Activated CD4-positive, alpha-beta memory T cell treated with anti-CD3 and anti-CD28 coated beads for 36 hours (primary cell): ENCODE measurements around the gene GFOD1. TPM values are rescaled to one million over a fixed set of nuclear protein-coding genes. Genes with fewer than 3 reads are reported as not detected.
A peak's percentile ranks its signal among the peaks of the same experiment; 100 is the strongest.

ENCODE experiments used
- CTCF ChIA-PET: fragments of 350-600 bp; sonication (Branson Sonifier 250); formaldehyde crosslinking; loops from one replicate; lab custom pipeline; 2021; ENCODE audit warnings: antibody characterized with exemption, inconsistent platforms; lab: Charles Lee
- POLR2A ChIA-PET: fragments of 350-600 bp; sonication (Branson Sonifier 250); formaldehyde crosslinking; loops from one replicate; lab custom pipeline; 2021; ENCODE audit warnings: antibody characterized with exemption; lab: Charles Lee
- DNase-seq: peaks from one replicate; pipeline ENCODE4 v3.0.0-alpha.2; 2020
- H3K27ac Mint-ChIP-seq: one replicate; pipeline ENCODE4 v1.8.0; 2021; ENCODE audit warnings: mixed read lengths
- H3K27me3 Mint-ChIP-seq: one replicate; pipeline ENCODE4 v1.8.0; 2021; ENCODE audit warnings: mixed read lengths
- H3K36me3 Mint-ChIP-seq: one replicate; pipeline ENCODE4 v1.8.0; 2021; ENCODE audit warnings: mixed read lengths
- H3K4me1 Mint-ChIP-seq: one replicate; pipeline ENCODE4 v1.8.0; 2021; ENCODE audit warnings: low read depth, mixed read lengths
- H3K4me3 Mint-ChIP-seq: one replicate; pipeline ENCODE4 v1.8.0; 2021; ENCODE audit warnings: mild to moderate bottlenecking, mixed read lengths
- H3K9me3 Mint-ChIP-seq: one replicate; pipeline ENCODE4 v1.8.0; 2021; ENCODE audit warnings: mixed read lengths
- intact Hi-C: fragments of 100-400 bp; cut with micrococcal nuclease; formaldehyde crosslinking; loops from one replicate; pipeline ENCODE4 v1.15.1; 2023
- total RNA-seq, 2 experiments: library from RNA; stranded (reverse); gene quantifications; one replicate each; pipeline ENCODE4 v1.2.3, GENCODE V29; 2021

The GFOD1 gene
- total RNA-seq, 2 experiments from 2014 or later, result 2.3 to 2.4 TPM

DNA sequence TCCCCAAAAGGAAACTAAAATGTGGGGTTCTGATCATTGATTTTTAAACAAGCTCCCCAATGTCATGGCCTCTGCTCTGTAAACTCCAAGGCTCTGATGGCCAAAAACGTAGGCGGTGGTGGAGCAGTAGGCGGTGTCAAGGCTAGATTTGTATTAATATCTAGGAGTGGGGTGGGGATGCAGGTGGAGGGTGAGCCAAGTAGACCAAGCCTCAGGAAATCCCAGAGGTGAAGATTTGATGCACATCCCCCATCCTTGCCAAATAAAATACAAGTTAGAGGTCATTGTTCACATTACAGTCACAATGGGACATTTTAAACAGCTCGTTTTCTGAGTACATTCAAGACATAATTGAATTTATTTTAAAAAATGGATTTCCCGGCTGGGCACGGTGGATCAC, 128.1 kb downstream of the GFOD1 start:
- H3K36me3 Mint-ChIP-seq, result no peaks in the 10 kb centered on the region

DNA sequence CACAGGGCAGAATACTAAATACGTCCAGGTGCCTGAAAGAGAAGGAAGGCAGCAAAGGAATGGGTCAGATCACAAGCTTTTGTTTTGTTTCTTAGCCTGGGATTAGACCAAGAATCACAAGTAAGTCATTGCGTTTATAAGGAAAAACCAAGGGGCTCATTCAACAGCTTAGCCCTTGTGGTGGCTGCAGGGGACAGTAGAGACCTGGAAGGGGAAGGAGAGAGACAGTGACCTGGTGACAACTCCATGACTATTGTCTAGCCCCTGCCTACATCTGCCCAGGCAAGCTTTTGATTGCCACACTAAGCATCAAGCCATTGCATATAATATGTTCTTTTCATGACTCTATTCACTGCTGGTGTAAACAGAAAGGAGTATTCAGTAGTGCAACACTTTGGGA, 128.9 kb downstream of the GFOD1 start:
- Mint-ChIP-seq H3K36me3 (no peaks in the 10 kb centered on the region), H3K9me3 (no peaks in the 10 kb centered on the region), H3K27ac (no peak overlapping the region), H3K4me3 (no peak overlapping the region), H3K27me3 (no peaks in the 10 kb centered on the region), H3K4me1 (peaks cover 41% of the 10 kb centered on the region)
- CTCF ChIA-PET, result interaction anchor here (0.7 to 1.6 kb wide), 5 partner anchors 30 to 217 kb away, joined by 3 to 6 read pairs (median 3); partner anchors contain the start of genes SIRT5 and TBC1D7
- DNase-seq, result no peak
- POLR2A ChIA-PET, result no interaction called here
- intact Hi-C loops, result loop anchor here (5.0 to 10.0 kb wide), 2 partner anchors 406 to 1571 kb away; no protein-coding TSS in a partner anchor

More for the DNA sequence above, 128.1 kb downstream of the GFOD1 start:
- H3K27me3 Mint-ChIP-seq, result no peaks in the 10 kb centered on the region
- ChIA-PET POLR2A (no interaction called here), CTCF (no interaction called here)
- peaks cover 35% of the 10 kb centered on the region for H3K4me1 Mint-ChIP-seq
- DNase-seq, result no peak
- no peak overlapping the region for H3K4me3 Mint-ChIP-seq
- intact Hi-C loops, result loop anchor here (5.0 to 10.0 kb wide), 2 partner anchors 406 to 1572 kb away; no protein-coding TSS in a partner anchor
- H3K27ac Mint-ChIP-seq, result no peak overlapping the region
- no peaks in the 10 kb centered on the region for H3K9me3 Mint-ChIP-seq

DNA sequence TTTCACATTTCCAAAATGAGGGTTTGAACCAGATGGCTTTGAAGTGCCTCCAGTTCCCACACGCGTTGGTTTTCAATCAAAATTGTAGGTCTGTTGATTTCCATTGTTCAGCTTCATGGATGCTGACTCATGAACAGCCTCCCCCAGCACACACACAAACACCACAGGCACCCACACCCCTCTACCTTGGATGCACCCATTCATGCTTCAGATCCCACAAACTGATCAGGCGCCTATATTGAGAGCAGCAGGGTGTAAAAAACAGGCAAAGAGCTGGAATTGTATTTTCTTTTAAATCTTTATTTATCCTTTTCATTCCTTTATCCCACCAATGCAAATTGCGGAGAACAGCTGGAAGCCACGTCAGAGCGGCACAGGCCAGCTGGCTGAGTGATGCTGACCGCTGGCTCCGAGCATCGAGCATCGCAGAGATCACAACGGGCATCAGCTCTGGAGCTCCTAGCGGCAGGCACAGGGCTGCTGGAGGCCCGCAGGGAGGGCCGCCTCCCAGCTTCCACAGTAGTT, 129.8 kb downstream of the GFOD1 start:
- Mint-ChIP-seq H3K27me3 (no peaks in the 10 kb centered on the region), H3K4me1 (peaks cover 45% of the 10 kb centered on the region), H3K36me3 (no peaks in the 10 kb centered on the region), H3K9me3 (no peaks in the 10 kb centered on the region), H3K27ac (no peak overlapping the region), H3K4me3 (no peak overlapping the region)
- DNase-seq, result peak; percentile 21
- intact Hi-C loops, result loop anchor here (5.0 to 10.0 kb wide), 2 partner anchors 407 to 1570 kb away; no protein-coding TSS in a partner anchor
- ChIA-PET POLR2A (interaction anchor here (1.1 kb wide), 1 partner anchor 218 kb away, joined by 3 read pairs; no protein-coding TSS in a partner anchor), CTCF (interaction anchor here (0.7 to 1.6 kb wide), 8 partner anchors 17 to 217 kb away, joined by 3 to 6 read pairs (median 4); partner anchors contain the start of genes SIRT5 and TBC1D7)

DNA sequence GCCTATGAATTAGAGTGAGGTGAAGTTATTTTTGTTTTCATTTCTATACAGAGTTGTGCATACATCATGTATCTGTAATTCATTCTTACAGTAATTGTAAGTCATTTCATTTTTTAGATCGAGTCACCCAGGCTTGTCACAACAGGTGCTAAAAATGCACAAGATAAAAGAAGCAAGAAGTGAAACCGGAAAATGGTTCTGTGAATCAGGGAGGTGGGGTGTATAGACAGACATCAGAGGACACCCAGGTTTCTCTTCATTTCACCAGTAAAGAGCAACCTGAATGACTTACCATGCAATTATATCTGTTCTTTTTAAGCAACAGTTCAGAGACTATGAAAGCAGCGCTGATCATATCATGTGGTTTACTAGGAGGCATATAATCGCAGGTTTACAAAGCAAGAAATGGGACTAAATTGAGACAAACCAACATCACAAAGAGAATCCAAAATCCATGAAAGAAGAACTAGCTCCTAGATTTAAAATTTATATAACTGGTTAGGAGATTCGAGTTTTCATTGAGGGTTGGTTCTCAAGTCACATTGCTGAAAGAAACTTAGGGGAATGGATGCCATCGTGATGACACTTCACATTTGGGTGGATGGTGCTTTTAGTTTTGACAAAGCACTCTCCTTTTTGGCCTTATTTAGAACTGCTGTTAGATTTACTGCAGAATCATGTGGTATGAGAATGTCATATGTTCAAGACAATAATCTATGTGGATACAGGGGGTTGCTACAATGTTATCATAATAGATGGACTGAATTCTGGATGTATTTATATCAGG, 131.2 kb downstream of the GFOD1 start:
- CTCF ChIA-PET, result interaction anchor here (0.7 to 2.4 kb wide), 7 partner anchors 24 to 259 kb away, joined by 3 to 16 read pairs (median 3); partner anchors contain the start of genes NOL7 and SIRT5
- intact Hi-C loops, result loop anchor here (1.0 to 10.0 kb wide), 11 partner anchors 15 to 1569 kb away; no protein-coding TSS in a partner anchor
- Mint-ChIP-seq H3K27me3 (no peaks in the 10 kb centered on the region), H3K36me3 (no peaks in the 10 kb centered on the region), H3K9me3 (no peaks in the 10 kb centered on the region), H3K4me1 (peaks cover 45% of the 10 kb centered on the region), H3K27ac (peak overlapping the region; percentile 97), H3K4me3 (peak overlapping the region; percentile 56)
- peak; percentile 35 for DNase-seq
- POLR2A ChIA-PET, result interaction anchor here (0.8 to 3.2 kb wide), 5 partner anchors 19 to 219 kb away, joined by 3 to 12 read pairs (median 5); partner anchors contain the start of genes SIRT5 and TBC1D7

DNA sequence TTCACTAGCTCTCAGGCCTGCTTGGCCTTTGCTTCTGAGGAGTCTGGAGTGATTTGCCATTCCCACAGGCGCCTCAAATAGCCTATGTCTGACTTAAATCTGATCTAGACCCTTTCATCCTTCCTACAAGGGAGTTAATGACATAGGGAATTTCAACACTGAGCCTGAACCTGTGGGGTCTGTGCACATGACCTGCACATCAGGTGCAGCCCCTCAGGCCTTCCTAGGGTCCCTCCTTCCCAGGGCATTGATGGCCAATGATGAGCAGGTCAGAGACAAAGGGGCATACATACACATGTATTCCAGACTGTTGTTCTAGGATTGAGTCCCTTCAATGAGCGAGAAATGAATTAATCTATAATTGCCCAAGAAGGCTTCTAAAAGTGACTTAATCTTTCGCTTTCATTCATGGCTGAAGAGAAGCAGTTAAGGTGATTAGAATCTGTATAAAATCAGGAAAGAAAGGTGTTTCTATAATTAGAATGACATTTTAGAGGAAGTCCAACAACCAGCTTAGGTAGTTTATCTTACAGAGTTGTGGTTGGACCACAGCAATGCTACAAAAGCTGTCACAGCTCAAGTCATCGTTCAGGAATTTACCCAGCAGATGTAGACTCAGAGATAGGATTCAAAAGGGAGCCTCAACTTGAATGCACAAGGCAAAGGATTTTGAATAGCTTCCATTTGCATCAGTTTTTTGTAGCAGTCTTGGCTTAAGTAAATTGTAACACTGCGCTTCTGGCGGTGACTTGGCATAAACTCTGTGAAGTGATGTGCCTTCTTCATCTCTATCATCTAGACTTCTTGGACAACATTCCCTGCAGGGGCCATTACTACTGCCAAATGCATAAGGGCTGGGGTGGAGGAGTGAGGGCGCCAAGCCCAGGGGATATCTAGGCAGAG, 132.1 kb downstream of the GFOD1 start:
- POLR2A ChIA-PET, result interaction anchor here (0.6 to 3.2 kb wide), 7 partner anchors 20 to 220 kb away, joined by 3 to 12 read pairs (median 3); partner anchors contain the start of genes SIRT5 and TBC1D7
- Mint-ChIP-seq H3K36me3 (no peaks in the 10 kb centered on the region), H3K27me3 (no peaks in the 10 kb centered on the region), H3K9me3 (no peaks in the 10 kb centered on the region), H3K4me1 (peaks cover 45% of the 10 kb centered on the region), H3K4me3 (peak overlapping the region; percentile 56), H3K27ac (peak overlapping the region; percentile 97)
- CTCF ChIA-PET, result interaction anchor here (0.7 to 2.4 kb wide), 8 partner anchors 23 to 260 kb away, joined by 3 to 16 read pairs (median 3); partner anchors contain the start of genes NOL7 and SIRT5
- intact Hi-C loops, result loop anchor here (1.0 to 10.0 kb wide), 4 partner anchors 14 to 1568 kb away; no protein-coding TSS in a partner anchor
- peak; percentile 52 for DNase-seq

DNA sequence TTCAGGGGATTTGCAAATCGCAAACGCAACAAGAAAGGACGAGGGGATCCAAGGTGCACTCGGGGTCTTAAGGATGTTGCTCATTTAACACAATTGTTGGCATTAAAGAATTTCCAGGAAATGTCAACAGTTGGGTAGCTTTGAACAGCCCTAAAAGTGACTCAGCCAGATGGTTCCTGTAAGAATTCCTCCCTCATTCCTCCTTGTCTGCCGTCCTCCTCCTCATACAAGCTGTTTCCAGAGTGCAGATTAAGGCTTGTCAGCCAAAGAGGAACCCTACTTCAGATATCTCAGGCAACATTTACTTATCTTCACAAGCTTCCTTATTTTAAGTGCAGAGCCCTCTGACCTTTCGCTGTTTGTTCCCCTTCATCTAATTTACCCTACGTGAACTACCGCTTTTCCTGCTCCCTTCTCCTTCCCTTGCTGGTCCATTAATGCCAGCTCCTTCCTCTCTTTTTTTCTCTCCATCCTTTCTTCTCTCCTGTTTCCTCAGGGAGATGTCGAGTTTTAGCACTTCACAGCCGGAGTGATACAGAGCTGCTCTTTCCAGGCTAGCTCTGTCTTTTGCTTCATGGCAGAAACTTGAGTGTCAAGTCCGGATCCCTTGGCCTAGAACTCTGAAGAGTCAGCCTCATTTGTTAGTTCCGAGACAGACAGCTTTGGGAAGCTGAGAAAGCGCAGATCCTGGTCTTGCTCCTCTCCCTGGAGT, 132.9 kb downstream of the GFOD1 start:
- ChIA-PET CTCF (interaction anchor here (0.8 to 2.4 kb wide), 6 partner anchors 23 to 221 kb away, joined by 3 to 16 read pairs (median 4); partner anchors contain the start of gene SIRT5), POLR2A (interaction anchor here (3.2 kb wide), 1 partner anchor 220 kb away, joined by 12 read pairs; the partner anchor contains the start of gene SIRT5)
- intact Hi-C loops, result loop anchor here (1.0 to 10.0 kb wide), 4 partner anchors 14 to 1567 kb away; no protein-coding TSS in a partner anchor
- DNase-seq, result no peak
- Mint-ChIP-seq H3K27me3 (no peaks in the 10 kb centered on the region), H3K27ac (no peak overlapping the region), H3K9me3 (no peaks in the 10 kb centered on the region), H3K4me1 (peaks cover 45% of the 10 kb centered on the region), H3K4me3 (no peak overlapping the region), H3K36me3 (no peaks in the 10 kb centered on the region)

DNA sequence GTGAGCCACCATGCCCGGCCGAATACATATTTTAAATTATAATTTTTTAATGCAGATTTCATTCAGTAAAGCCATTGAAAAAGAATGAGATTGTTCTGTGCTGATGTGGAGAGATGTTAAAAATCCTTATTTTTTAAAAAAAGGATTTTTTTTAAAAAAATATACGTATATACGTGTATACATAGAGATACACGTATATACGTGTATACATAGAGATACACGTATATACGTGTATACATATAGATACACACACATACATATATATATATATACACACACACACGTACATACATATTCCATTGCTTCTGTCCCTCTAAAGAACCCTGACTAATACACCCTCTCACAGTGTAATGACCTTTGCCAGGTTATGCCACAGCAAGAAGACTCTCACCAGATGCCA, 135.2 kb downstream of the GFOD1 start:
- CTCF ChIA-PET, result interaction anchor here (1.4 kb wide), 1 partner anchor 20 kb away, joined by 5 read pairs; no protein-coding TSS in a partner anchor
- no peaks in the 10 kb centered on the region for H3K27me3 Mint-ChIP-seq
- no peaks in the 10 kb centered on the region for H3K36me3 Mint-ChIP-seq
- no peak overlapping the region for H3K27ac Mint-ChIP-seq
- intact Hi-C loops, result loop anchor here (10.0 kb wide), 1 partner anchor 413 kb away; no protein-coding TSS in a partner anchor
- no peak for DNase-seq
- no peaks in the 10 kb centered on the region for H3K9me3 Mint-ChIP-seq
- POLR2A ChIA-PET, result no interaction called here
- H3K4me3 Mint-ChIP-seq, result no peak overlapping the region
- H3K4me1 Mint-ChIP-seq, result peaks cover 38% of the 10 kb centered on the region

DNA sequence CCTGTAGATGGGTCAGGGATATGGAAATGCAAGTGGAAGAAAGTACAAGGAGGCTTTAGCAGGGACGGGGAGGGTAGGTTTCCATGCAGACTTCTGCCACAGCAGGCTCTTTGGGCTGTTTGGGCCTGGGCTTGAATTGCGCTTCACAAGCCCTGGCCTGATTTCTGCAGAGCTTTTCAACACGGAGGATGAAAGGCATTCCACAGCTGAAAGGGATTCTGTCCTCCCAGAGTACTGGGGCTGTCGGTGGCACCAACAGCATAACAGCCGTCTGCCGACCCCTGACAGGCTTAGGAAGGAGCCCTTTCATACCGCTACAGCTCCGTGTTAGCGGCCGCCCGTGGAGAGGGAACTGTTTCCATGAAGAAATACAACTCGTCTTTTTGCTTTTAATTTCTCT, 136.1 kb downstream of the GFOD1 start:
- H3K4me3 Mint-ChIP-seq, result no peak overlapping the region
- H3K4me1 Mint-ChIP-seq, result peaks cover 30% of the 10 kb centered on the region
- ChIA-PET POLR2A (no interaction called here), CTCF (interaction anchor here (0.6 kb wide), 1 partner anchor 161 kb away, joined by 4 read pairs; no protein-coding TSS in a partner anchor)
- no peaks in the 10 kb centered on the region for H3K36me3 Mint-ChIP-seq
- no peaks in the 10 kb centered on the region for H3K9me3 Mint-ChIP-seq
- DNase-seq, result no peak
- H3K27me3 Mint-ChIP-seq, result no peaks in the 10 kb centered on the region
- intact Hi-C loops, result loop anchor here (10.0 kb wide), 1 partner anchor 414 kb away; no protein-coding TSS in a partner anchor
- no peak overlapping the region for H3K27ac Mint-ChIP-seq

DNA sequence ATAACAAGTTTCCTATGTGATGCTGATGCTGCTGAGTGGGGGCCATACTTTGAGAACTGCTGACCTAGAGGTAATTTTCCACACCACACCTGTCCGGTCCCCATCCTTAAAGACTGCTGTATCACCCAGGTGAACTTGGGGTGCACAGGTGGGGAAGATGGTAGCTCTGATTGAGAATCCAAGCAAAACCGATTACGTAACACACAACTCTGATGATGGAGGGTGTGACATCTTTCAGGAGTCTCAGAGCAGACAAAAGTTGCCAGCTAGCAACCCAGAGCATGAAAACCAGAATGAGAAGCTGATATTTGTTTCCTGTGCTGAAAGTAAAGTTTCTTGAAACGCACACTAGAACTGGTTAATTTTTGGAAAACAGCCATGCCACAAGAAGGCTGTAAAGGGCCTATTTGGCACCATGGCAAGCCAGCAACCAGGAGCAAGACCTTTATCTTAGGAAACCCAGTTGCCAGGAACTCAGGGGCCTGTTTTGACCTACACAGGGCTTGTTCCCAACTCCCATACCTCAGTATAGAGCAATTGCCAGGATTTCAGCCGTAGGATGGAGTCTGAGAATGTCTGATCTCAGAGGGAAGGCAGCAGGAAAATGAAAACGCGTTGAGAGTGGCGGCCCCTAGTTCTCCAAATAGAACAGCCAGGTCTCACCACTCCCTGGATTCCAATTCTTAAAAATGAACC, 137.4 kb downstream of the GFOD1 start:
- Mint-ChIP-seq H3K9me3 (no peaks in the 10 kb centered on the region), H3K36me3 (no peaks in the 10 kb centered on the region), H3K4me1 (peaks cover 17% of the 10 kb centered on the region), H3K4me3 (no peak overlapping the region), H3K27me3 (peaks cover 1% of the 10 kb centered on the region), H3K27ac (no peak overlapping the region)
- intact Hi-C loops, result loop anchor here (10.0 kb wide), 1 partner anchor 415 kb away; no protein-coding TSS in a partner anchor
- POLR2A ChIA-PET, result no interaction called here
- CTCF ChIA-PET, result no interaction called here
- no peak for DNase-seq
